A673 (cell line): ENCODE results near the gene ELOVL3. TPM values are rescaled to one million over a fixed set of nuclear protein-coding genes. Genes with fewer than 3 reads are reported as not detected.

Source experiments
- BruUV-seq: library from RNA; stranded (reverse); fragments of 400-500 nt; replicated peaks from 2 replicates; lab custom pipeline; 2021; lab: Mats Ljungman, UMichigan
- CTCF ChIA-PET: fragments of 300-600 bp; sonication (Branson Sonifier 250); formaldehyde crosslinking; loops from one replicate; lab custom pipeline; 2022; ENCODE audit warnings: antibody characterized with exemption; lab: Charles Lee
- POLR2A ChIA-PET: fragments of 300-600 bp; sonication (Branson Sonifier 250); formaldehyde crosslinking; loops from one replicate; lab custom pipeline; 2022; ENCODE audit warnings: antibody characterized with exemption; ENCODE audit not compliant: low non-redundant PET; lab: Charles Lee
- DNase-seq: peaks from one replicate; pipeline ENCODE4 v3.0.0-alpha.2; 2015; ENCODE audit warnings: low spot score
- H3K27ac ChIP-seq: fragments of 200-600 bp; sonication (generic); 2 replicates; pipeline ENCODE4 v1.5.1; 2016; ENCODE audit warnings: mixed run types, low read depth, mild to moderate bottlenecking, mixed read lengths, antibody characterized with exemption, low read length; ENCODE audit not compliant: poor library complexity, severe bottlenecking
- H3K27me3 ChIP-seq: fragments of 200-600 bp; sonication (generic); replicated peaks from 2 replicates; pipeline ENCODE4 v1.6.1; 2017; ENCODE audit warnings: mixed run types, low read depth, mild to moderate bottlenecking, mixed read lengths, antibody characterized with exemption, low read length; ENCODE audit not compliant: insufficient read depth, poor library complexity
- H3K36me3 ChIP-seq: fragments of 200-600 bp; sonication (generic); 2 replicates; pipeline ENCODE4 v1.6.1; 2016; ENCODE audit warnings: mixed run types, mild to moderate bottlenecking, mixed read lengths, antibody characterized with exemption, low read length; ENCODE audit not compliant: insufficient read depth, poor library complexity, severe bottlenecking
- H3K4me1 ChIP-seq: fragments of 200-600 bp; sonication (generic); 2 replicates; pipeline ENCODE4 v1.6.1; 2017; ENCODE audit warnings: mixed run types, mild to moderate bottlenecking, mixed read lengths, antibody characterized with exemption, low read length; ENCODE audit not compliant: insufficient read depth, poor library complexity, severe bottlenecking
- H3K4me3 ChIP-seq: fragments of 200-600 bp; sonication (generic); 2 replicates; pipeline ENCODE4 v1.5.1; 2016; ENCODE audit warnings: low read depth, mixed run types, mild to moderate bottlenecking, mixed read lengths, low read length; ENCODE audit not compliant: poor library complexity, severe bottlenecking
- H3K9me3 ChIP-seq: fragments of 200-600 bp; sonication (generic); 2 replicates; pipeline ENCODE4 v1.6.1; 2016; ENCODE audit warnings: mixed run types, low read depth, mild to moderate bottlenecking, mixed read lengths, antibody characterized with exemption, low read length; ENCODE audit not compliant: poor library complexity, severe bottlenecking
- EZH2 ChIP-seq: fragments of 200-600 bp; sonication (generic); IDR thresholded peaks from 2 replicates; pipeline ENCODE4 v1.6.1; 2017; ENCODE audit warnings: borderline replicate concordance, low read depth, mild to moderate bottlenecking, mixed read lengths, antibody characterized with exemption, low read length; ENCODE audit not compliant: poor library complexity, severe bottlenecking
- intact Hi-C: fragments of 100-400 bp; cut with micrococcal nuclease; formaldehyde crosslinking; loops from one replicate; pipeline ENCODE4 v1.10.0; 2022; ENCODE audit not compliant: unreplicated experiment
- total RNA-seq: library from RNA; stranded (reverse); gene quantifications from 2 replicates; pipeline ENCODE4 v1.2.3, GENCODE V29; 2021
- TF ChIP-seq, protein P1 (sequence below): fragments of 300-800, 200-600 bp; sonication (generic); conservative IDR thresholded peaks from 2 replicates; pipeline ENCODE4 v1.5.1; 2017; ENCODE audit warnings: low read depth, mild to moderate bottlenecking, antibody characterized with exemption, low read length, moderate library complexity, mixed read lengths

ELOVL3 gene
- total RNA-seq, 1 experiment from 2014 or later: not detected

DNA sequence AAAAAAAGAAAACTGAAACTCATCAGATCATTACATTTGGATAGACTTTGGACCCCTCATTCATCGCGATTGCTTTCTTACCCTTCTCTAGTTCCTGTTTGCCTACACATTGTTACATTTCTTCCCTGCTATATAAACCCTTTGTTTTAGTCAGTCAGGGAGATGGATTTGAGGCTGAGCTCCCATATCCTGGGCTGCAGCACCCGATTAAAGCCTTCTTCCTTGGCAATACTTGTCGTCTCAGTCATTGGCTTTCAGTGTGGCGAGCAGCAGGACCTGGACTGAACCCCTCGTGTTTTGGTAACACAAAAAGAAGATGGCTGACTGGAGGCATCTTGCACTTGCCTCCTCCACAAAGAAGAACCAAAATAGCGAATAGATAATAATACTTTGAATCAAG is 34.1 kb upstream of the ELOVL3 start:
- H3K27me3 ChIP-seq: no peaks in the 10 kb centered on the region
- H3K36me3 ChIP-seq: no peaks in the 10 kb centered on the region
- H3K27ac ChIP-seq: no peak overlapping the region
- H3K4me3 ChIP-seq: no peak overlapping the region
- H3K9me3 ChIP-seq: peaks cover 9% of the 10 kb centered on the region
- ChIA-PET CTCF (no interaction called here), POLR2A (no interaction called here)
- intact Hi-C loops: no loop called here
- no peak for DNase-seq
- BruUV-seq: no TSS peak
- no peaks in the 10 kb centered on the region for H3K4me1 ChIP-seq
- TF ChIP-seq, protein P1, sequence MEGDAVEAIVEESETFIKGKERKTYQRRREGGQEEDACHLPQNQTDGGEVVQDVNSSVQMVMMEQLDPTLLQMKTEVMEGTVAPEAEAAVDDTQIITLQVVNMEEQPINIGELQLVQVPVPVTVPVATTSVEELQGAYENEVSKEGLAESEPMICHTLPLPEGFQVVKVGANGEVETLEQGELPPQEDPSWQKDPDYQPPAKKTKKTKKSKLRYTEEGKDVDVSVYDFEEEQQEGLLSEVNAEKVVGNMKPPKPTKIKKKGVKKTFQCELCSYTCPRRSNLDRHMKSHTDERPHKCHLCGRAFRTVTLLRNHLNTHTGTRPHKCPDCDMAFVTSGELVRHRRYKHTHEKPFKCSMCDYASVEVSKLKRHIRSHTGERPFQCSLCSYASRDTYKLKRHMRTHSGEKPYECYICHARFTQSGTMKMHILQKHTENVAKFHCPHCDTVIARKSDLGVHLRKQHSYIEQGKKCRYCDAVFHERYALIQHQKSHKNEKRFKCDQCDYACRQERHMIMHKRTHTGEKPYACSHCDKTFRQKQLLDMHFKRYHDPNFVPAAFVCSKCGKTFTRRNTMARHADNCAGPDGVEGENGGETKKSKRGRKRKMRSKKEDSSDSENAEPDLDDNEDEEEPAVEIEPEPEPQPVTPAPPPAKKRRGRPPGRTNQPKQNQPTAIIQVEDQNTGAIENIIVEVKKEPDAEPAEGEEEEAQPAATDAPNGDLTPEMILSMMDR: no peak
- TF ChIP-seq EZH2: no peak

DNA sequence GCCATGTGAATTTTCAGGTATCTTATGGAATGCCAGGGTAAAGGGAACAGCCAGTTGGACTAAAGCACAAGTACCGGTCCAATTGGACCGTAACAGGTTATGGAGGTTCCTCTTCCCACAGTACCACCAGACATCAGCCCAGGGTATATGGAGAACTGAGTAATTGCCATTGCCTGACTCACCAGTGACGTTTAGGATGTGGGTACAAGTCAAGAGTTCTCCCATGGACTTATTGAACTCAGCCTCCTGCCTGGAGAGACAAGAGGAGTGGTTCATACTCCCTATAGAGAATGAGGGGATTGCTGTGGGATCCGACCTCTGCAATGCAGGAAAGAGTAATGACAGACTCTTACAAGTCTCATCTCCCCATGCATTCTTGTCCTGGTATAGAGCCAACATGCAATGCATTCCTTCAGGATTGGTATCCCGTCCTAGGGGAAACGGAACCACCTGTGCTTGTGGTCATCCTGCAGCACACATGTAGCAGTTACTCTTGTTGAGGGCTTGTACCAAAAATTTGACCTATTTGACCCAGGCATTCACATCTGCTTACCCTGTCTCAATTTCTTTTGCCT is 30.7 kb upstream of the ELOVL3 start:
- H3K27ac ChIP-seq: no peak overlapping the region
- ChIA-PET POLR2A (no interaction called here), CTCF (no interaction called here)
- no TSS peak for BruUV-seq
- intact Hi-C loops: no loop called here
- peaks cover 9% of the 10 kb centered on the region for H3K9me3 ChIP-seq
- H3K4me3 ChIP-seq: no peak overlapping the region
- H3K4me1 ChIP-seq: no peaks in the 10 kb centered on the region
- no peak for TF ChIP-seq EZH2
- TF ChIP-seq, protein P1: no peak
- no peaks in the 10 kb centered on the region for H3K27me3 ChIP-seq
- DNase-seq: no peak
- no peaks in the 10 kb centered on the region for H3K36me3 ChIP-seq

DNA sequence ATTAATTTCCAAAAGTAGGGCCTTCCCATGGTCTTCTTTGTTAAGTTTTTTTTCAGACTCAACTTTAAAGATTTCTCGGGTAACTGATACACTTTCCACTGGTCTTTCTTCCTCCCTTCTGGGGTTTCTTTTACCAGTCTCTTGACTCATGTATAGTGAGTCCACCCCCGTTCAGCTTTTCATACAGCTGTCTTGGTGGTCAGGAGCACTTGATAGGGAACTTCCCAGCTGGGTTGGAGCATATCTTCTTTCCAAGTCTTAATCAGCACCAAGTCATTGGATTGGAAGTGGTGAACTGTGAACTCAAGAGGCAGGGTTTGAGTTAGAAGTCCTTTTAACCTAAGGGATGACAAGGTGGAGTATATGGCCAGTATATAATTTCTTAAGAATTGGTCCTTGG is 29.2 kb upstream of the ELOVL3 start:
- H3K4me1 ChIP-seq: no peaks in the 10 kb centered on the region
- BruUV-seq: no TSS peak
- TF ChIP-seq, protein P1: no peak
- TF ChIP-seq EZH2: no peak
- H3K27ac ChIP-seq: no peak overlapping the region
- H3K27me3 ChIP-seq: no peaks in the 10 kb centered on the region
- H3K36me3 ChIP-seq: no peaks in the 10 kb centered on the region
- POLR2A ChIA-PET: no interaction called here
- intact Hi-C loops: no loop called here
- CTCF ChIA-PET: no interaction called here
- H3K4me3 ChIP-seq: no peak overlapping the region
- peaks cover 2% of the 10 kb centered on the region for H3K9me3 ChIP-seq
- no peak for DNase-seq
